Uterus (tissue), 4 donors: Measurements from ENCODE around the gene NENF. TPM values are rescaled to one million over a fixed set of nuclear protein-coding genes. Genes with fewer than 3 reads are reported as not detected.

Experiments
- DNase-seq, 2 donors: peaks; one replicate each; pipeline ENCODE4 v3.0.0-alpha.2; 2019 to 2020
- H3K27ac ChIP-seq, 2 donors: fragments of 200-600 bp; sonication (generic); 1 replicate in 1 of 2; 2 replicates in 1 of 2; pipeline ENCODE4 v1.5.1; 2016 to 2018
- H3K27me3 ChIP-seq, 2 donors: fragments of 200-600 bp; sonication (generic); one replicate each; pipeline ENCODE4 v1.5.1; 2018 to 2019; ENCODE audit warnings: control low read depth in 1 of 2
- H3K36me3 ChIP-seq, 2 donors: fragments of 200-600 bp; sonication (generic); one replicate each; pipeline ENCODE4 v1.5.1; 2019; ENCODE audit warnings: control low read depth in 1 of 2
- H3K4me1 ChIP-seq, 2 donors: fragments of 200-600 bp; sonication (generic); one replicate each; pipeline ENCODE4 v1.5.1; 2018 to 2019; ENCODE audit warnings: control low read depth in 1 of 2
- H3K4me3 ChIP-seq, 2 donors: fragments of 200-600 bp; sonication (generic); 1 replicate in 1 of 2; 2 replicates in 1 of 2; pipeline ENCODE4 v1.5.1; 2018 to 2019; ENCODE audit warnings: mild to moderate bottlenecking in 1 of 2
- H3K9me3 ChIP-seq, 2 donors: fragments of 200-600 bp; sonication (generic); one replicate each; pipeline ENCODE4 v1.5.1; 2019; ENCODE audit warnings: control low read depth in 1 of 2
- CTCF ChIP-seq, 4 experiments: fragments of 200-600 bp in 2 of 4; fragments of 450-650 bp in 2 of 4; sonication (generic) in 2 of 4; IDR thresholded peaks; one replicate each; pipeline ENCODE4 v1.5.1; 2016 to 2019; ENCODE audit warnings: antibody characterized with exemption in 4 of 4, mild to moderate bottlenecking in 2 of 4, moderate library complexity in 1 of 4
- POLR2A ChIP-seq, 2 donors: fragments of 450-650 bp; IDR thresholded peaks; one replicate each; pipeline ENCODE4 v1.6.1; 2016; ENCODE audit warnings: antibody characterized with exemption in 2 of 2, mild to moderate bottlenecking in 1 of 2, moderate library complexity in 1 of 2
- intact Hi-C: fragments of 100-400 bp; cut with DNase I; formaldehyde crosslinking; loops from one replicate; pipeline ENCODE4 v1.15.1; 2023; ENCODE audit warnings: low total_unique reads
- total RNA-seq, 4 donors: library from RNA; depleted of rRNA in 3 of 4; stranded (reverse); fragments of >200 nt in 3 of 4; gene quantifications; one replicate each; pipeline versions ENCODE4 v1.1.0 to v1.2.4, GENCODE V29; 2014 to 2023
- donor health status: DM: yes; HTN: yes; CAD: no.

NENF gene
- total RNA-seq, 4 donors from 2014 or later, result 35.0 to 180 (median 122) TPM

- intact Hi-C loops, result no loop called here
- no peaks in the 10 kb centered on the region for H3K36me3 ChIP-seq
Measured at GRCh38 chr1:212440419-212440818, 7.7 kb downstream of the NENF start.

GRCh38 chr1:212442408-212442807 lies 9.7 kb downstream of the NENF start:
- intact Hi-C loops, result no loop called here
- Histone ChIP-seq H3K27ac (no peak overlapping the region), H3K4me1 (no peaks in the 10 kb centered on the region), H3K4me3 (no peak overlapping the region), H3K9me3 (no peaks in the 10 kb centered on the region), H3K27me3 (no peaks in the 10 kb centered on the region), H3K36me3 (no peaks in the 10 kb centered on the region)
- DNase-seq, result no peak
- TF ChIP-seq CTCF (IDR thresholded peaks at IDR 0.05) (no peak), POLR2A (IDR thresholded peaks at IDR 0.05) (no peak)

More at GRCh38 chr1:212440419-212440818, 7.7 kb downstream of the NENF start:
- TF ChIP-seq POLR2A (IDR thresholded peaks at IDR 0.05), result no peak
- no peak for TF ChIP-seq CTCF (IDR thresholded peaks at IDR 0.05)
- Histone ChIP-seq H3K4me1 (no peaks in the 10 kb centered on the region), H3K9me3 (no peaks in the 10 kb centered on the region), H3K4me3 (no peak overlapping the region), H3K27me3 (no peaks in the 10 kb centered on the region), H3K27ac (no peak overlapping the region)
- DNase-seq, result no peak

- H3K9me3 ChIP-seq, result no peaks in the 10 kb centered on the region
- H3K36me3 ChIP-seq, result no peaks in the 10 kb centered on the region
- no peak overlapping the region for H3K27ac ChIP-seq
- no peak for TF ChIP-seq CTCF (IDR thresholded peaks at IDR 0.05)
- no peak for TF ChIP-seq POLR2A (IDR thresholded peaks at IDR 0.05)
- H3K4me3 ChIP-seq, result no peak overlapping the region
- H3K27me3 ChIP-seq, result no peaks in the 10 kb centered on the region
- no peak for DNase-seq
- intact Hi-C loops, result no loop called here
- H3K4me1 ChIP-seq, result no peaks in the 10 kb centered on the region
Measured at GRCh38 chr1:212446333-212446732, 13.6 kb downstream of the NENF start.

GRCh38 chr1:212447478-212447877 lies 14.8 kb downstream of the NENF start:
- peaks cover 0 to 2% of the 10 kb centered on the region in 2 donors for H3K4me1 ChIP-seq
- TF ChIP-seq POLR2A (IDR thresholded peaks at IDR 0.05), result no peak
- no peak for TF ChIP-seq CTCF (IDR thresholded peaks at IDR 0.05)
- H3K9me3 ChIP-seq, result no peaks in the 10 kb centered on the region
- no peak overlapping the region for H3K27ac ChIP-seq
- no peaks in the 10 kb centered on the region for H3K36me3 ChIP-seq
- DNase-seq, result no peak
- H3K27me3 ChIP-seq, result no peaks in the 10 kb centered on the region
- intact Hi-C loops, result no loop called here
- no peak overlapping the region for H3K4me3 ChIP-seq

GRCh38 chr1:212450331-212450881 lies 17.7 kb downstream of the NENF start:
- peaks cover 0 to 5% of the 10 kb centered on the region in 2 donors for H3K4me1 ChIP-seq
- DNase-seq, result no peak
- H3K27ac ChIP-seq, result no peak overlapping the region
- H3K9me3 ChIP-seq, result no peaks in the 10 kb centered on the region
- intact Hi-C loops, result no loop called here
- no peaks in the 10 kb centered on the region for H3K36me3 ChIP-seq
- no peaks in the 10 kb centered on the region for H3K27me3 ChIP-seq
- TF ChIP-seq CTCF (IDR thresholded peaks at IDR 0.05) (no peak), POLR2A (IDR thresholded peaks at IDR 0.05) (no peak)
- H3K4me3 ChIP-seq, result no peak overlapping the region
